ENCODE data around the gene GNMT.
"Not testable (repeated sequence)": the region's sequence is repeated elsewhere in the genome, so short reads cannot be mapped to it uniquely, and the experiment has no call there.

Gene GNMT

GRCh38 chr6:42978839-42979522 is 18.4 kb downstream of the GNMT start, which contains the start of gene PEX6:
PEX6 (minus strand) TSS chr6:42979181; CDS start chr6:42979150, 31 bp downstream.
- DNase-seq = peak; percentile 98

- peak; percentile 55 for DNase-seq
Observed at GRCh38 chr6:42979523-42980177, 19.1 kb downstream of the GNMT start.

- no peak for DNase-seq
Observed at GRCh38 chr6:42981836-42982235, 21.3 kb downstream of the GNMT start.

GRCh38 chr6:42984001-42984923 is 23.7 kb downstream of the GNMT start, which contains the start of gene PPP2R5D:
PPP2R5D (plus strand) TSS chr6:42984570; CDS start chr6:42984678, 108 bp downstream.
- peak; percentile 100 for DNase-seq

DNA sequence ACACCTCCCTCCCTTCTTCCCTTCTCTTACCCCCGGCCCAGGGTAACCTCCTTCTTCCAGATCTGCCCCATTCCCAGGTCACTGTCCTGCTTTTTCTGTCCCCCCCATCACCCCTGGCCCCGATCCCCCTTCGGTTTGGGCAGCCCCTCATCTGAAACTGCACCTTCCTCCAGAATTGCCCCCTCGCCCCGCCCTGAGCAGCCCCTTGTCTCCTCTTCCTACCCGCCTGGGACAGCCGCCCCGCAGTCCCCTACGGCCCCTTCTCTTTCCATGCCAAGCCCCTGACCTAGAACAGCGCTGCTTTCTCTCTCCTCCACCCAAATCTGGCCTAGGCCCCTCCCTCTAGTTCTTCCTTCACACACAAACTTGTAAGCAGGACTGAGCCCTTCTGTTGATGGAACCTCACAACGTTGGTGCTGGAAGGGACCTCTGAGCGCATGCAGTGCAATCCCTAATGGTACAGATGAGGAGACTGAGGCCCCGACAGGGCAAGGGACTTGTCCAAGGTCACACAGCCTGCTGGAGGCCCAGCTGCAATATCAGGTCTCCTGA is 24.4 kb downstream of the GNMT start:
- DNase-seq = peak; percentile 47

- DNase-seq = no peak
Observed at GRCh38 chr6:42987533-42988451, 27.2 kb downstream of the GNMT start.

DNA sequence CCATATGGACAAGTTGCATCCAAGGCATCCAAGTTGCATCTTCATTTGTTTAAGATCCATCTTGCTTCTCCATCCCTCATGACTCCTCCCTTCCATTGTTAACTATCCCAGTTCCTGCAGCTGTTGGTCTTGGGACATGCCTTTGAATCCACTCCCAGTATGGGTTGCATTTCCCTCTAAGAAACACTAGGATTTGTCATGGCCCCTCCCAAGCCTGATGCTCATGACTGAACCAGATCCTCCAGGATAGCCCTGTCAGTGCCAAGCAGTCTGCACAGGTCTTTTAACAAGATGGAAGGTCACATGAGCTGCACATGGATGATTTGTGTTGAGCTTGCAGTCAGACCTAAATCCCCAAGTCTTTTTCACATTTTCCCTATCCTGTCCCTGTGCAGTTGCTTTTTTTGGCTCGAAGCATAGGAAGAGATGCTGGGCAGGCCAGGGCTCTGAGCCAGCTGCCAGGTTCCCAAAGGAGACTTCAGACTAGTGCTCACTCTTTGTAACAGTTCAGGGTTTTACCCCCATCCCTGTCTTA is 28.0 kb downstream of the GNMT start:
- DNase-seq = no peak

DNA sequence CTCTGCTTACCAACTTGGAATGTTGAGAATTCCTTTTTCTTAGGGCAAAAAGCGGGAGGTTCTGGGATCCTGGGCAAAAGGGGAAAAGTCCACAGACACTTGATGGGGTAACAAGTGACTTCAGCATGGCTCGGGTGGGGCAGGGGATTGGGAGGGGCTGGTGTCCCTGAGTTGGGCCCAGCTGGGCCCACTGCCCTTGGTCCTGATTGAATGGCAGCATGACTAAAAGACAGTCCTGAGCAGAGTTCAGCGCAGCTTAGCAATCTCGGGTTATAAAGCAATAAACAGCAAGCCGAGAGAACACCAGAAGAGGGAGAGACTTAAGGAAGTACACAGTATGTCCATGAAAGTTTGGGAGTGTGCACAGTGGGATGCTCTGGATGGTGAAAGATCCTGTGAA is 29.4 kb downstream of the GNMT start:
- no peak for DNase-seq

DNA sequence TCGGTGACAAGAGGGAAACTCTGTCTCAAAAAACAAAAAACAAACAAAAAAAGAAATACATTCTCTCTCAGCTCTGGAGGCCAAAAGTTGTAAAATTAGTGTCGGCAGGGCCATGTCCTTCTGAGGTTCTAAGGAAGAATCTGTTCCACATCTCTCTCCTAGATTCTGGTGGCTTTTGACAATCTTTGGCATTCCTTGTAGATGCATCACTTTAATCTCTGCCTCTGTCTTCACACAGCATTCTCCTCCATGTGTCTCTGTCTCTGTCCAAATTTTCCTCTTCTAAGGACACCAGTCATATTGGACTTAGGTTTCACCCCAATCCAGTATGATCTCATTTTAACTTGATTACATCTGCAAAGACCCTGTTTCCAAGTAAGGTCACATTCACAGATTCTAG is 32.9 kb downstream of the GNMT start:
- DNase-seq = no peak

- DNase-seq = no peak
Observed at GRCh38 chr6:42996513-42996912, 36.0 kb downstream of the GNMT start.

DNA sequence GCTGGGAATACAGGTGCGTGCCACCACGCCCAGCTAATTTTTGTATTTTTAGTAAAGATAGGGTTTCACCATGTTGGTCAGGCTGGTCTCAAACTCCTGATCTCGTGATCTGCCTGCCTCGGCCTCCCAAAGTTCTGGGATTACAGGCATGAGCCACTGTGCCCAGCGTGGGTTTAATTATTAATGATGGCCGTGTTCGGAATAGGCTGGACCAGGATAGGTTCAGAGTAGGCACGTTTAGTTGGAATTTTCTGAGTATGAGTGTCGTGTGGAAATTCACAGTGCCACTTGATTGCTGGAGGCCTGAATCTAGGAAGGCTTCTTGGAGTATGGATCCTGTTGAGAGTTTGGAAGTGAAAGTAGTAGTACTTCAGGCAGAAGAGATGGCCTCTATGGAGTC is 37.7 kb downstream of the GNMT start:
- DNase-seq = not testable (repeated sequence)

GRCh38 chr6:43001843-43002242 is 41.3 kb downstream of the GNMT start:
- DNase-seq = no peak

GRCh38 chr6:43005844-43006243 is 45.3 kb downstream of the GNMT start:
- DNase-seq = no peak

DNA sequence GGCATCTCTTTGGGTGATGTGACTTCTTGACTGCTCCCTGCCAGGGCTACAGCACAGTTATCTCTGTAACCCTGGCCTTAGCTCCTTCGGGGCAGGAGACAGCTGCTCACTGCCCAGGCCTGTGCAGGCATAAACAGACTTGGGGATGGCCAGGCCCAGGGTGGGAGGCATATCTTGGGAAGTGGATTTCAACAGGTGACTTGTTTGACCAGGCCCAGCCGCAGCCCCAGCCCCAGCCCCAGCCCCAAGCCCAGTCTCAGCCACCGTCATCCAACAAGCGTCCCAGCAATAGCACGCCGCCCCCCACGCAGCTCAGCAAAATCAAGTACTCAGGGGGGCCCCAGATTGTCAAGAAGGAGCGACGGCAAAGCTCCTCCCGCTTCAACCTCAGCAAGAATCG is 45.7 kb downstream of the GNMT start:
- DNase-seq = no peak

DNA sequence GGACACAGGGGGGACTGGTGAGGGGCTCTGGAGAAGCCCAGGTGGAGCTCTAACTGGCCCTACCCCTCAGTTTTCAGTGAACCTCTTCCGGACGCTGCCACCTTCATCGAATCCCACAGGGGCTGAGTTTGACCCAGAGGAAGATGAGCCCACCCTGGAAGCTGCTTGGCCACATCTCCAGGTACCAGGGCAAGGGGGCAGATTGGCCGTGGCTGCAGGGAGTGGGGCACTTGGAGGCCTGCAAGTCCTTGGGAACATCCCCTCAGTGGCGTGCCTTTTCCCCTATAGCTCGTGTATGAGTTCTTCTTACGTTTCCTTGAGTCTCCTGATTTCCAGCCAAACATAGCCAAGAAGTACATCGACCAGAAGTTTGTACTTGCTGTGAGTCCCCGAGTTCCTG is 46.6 kb downstream of the GNMT start:
- DNase-seq = no peak

DNA sequence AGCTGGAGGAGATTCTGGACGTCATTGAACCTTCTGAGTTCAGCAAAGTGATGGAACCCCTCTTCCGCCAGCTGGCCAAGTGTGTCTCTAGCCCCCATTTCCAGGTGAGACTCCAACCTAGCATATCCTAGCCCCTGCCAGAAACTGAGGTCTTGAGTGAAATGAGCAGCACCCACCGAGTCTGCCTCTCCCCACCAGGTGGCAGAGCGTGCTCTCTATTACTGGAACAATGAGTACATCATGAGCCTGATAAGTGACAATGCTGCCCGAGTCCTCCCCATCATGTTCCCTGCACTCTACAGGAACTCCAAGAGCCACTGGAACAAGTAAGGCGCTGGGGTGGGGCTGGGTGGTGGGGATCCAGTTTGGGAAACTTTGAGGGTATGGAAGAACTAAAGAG is 48.6 kb downstream of the GNMT start:
- peak; percentile 79 for DNase-seq

DNA sequence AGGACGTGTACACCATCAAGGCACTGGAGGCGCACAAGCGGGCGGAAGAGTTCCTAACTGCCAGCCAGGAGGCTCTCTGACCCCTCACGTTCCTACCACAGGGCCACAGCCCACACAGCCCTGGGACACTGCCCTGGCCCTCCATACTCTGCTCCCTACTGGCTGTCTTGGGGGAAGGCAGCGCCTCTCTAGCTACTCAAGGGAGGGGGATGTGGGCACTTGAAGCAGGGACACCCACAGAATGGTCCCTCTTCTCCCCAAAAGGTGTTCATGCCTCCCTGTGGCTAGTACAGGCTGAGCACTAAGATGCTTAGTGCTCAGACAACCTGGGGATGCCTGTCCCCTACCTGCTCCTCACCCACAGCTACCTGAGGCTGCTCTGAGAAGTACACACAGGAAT is 50.7 kb downstream of the GNMT start:
- no peak for DNase-seq

GRCh38 chr6:43012364-43012763 is 51.8 kb downstream of the GNMT start:
- DNase-seq = no peak

GRCh38 chr6:43013097-43013842 is 52.7 kb downstream of the GNMT start:
- peak; percentile 92 for DNase-seq
